Measurements from ENCODE around the gene FBXO31. TPM values are rescaled to one million over a fixed set of nuclear protein-coding genes. Genes with fewer than 3 reads are reported as not detected.

The FBXO31 gene
- total and polyA plus RNA-seq, 10 of the 15 experiments (the other 5 are each of a cell fraction or from before 2014, with no cell fraction given): 0.19 to 33.1 (median 10.3) TPM

DNA sequence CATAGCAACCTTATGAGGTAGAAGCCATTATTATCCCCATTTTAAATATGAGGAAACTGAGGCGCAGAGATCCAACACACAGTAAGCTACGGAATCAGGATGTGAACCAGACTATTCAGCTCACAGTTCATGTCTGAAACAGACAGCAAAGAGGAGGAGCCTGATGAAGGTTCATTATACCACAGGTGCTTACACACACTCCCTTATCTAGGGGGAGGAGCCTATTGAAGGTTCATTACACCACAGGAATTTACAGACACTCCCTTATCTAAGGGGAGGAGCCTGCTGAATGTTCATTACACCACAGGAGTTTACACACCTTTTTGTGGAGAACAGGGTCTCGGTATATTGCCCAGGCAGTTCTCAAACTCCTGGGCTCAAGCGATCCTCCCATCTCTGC is 88.3 kb downstream of the FBXO31 start:
- Histone ChIP-seq H3K36me3 (ENCODE audit: control insufficient read depth in 2 of 2, insufficient read depth in 2 of 2, low read length in 1 of 2) (no peaks in the 10 kb centered on the region), H3K4me1 (ENCODE audit: control insufficient read depth, insufficient read depth, low read length) (no peaks in the 10 kb centered on the region), H3K9ac (ENCODE audit: control insufficient read depth, insufficient read depth, low read length) (no peak overlapping the region), H3K9me3 (replicated peaks; ENCODE audit: control insufficient read depth, insufficient read depth, low read length) (no peaks in the 10 kb centered on the region; the same call in 2 of the 3 replicates), H3K27ac (ENCODE audit: control insufficient read depth, insufficient read depth) (no peak overlapping the region), H3K27me3 (replicated peaks in 1 of 2; ENCODE audit: control insufficient read depth in 2 of 2, insufficient read depth in 2 of 2, low read length in 1 of 2) (no peaks in the 10 kb centered on the region), H2AFZ (ENCODE audit: control insufficient read depth, low read depth, low read length) (no peak overlapping the region), H3K79me2 (ENCODE audit: control insufficient read depth, insufficient read depth, low read length) (no peaks in the 10 kb centered on the region), H4K20me1 (ENCODE audit: control insufficient read depth, insufficient read depth) (no peaks in the 10 kb centered on the region), H3K4me2 (ENCODE audit: control insufficient read depth, insufficient read depth) (no peak overlapping the region), H3K4me3 (no peak overlapping the region)
- ChIA-PET SMC1A (ENCODE audit: uncharacterized antibody, unreplicated experiment) (no interaction called here), POLR2A (no interaction called here), CTCF (no interaction called here), RAD21 (ENCODE audit: unreplicated experiment) (no interaction called here)
- intact Hi-C loops (cut with micrococcal nuclease; ENCODE audit: unreplicated experiment) (loop anchor here (5.0 kb wide), 1 partner anchor 733 kb away; no protein-coding TSS in a partner anchor), in situ Hi-C loops (cut with MboI) (no loop called here)
- FAIRE-seq: no peak
- ATAC-seq: peak; percentile 63
- no TSS peak for BruUV-seq (replicated peaks)
- WGBS (ENCODE audit: insufficient coverage, insufficient replicate concordance, low lambda C conversion rate, missing lambda C conversion rate): 54% methylated on average over 4 of the region's 4 CpGs
- TF ChIP-seq JUNB (IDR thresholded peaks at IDR 0.05) (peak; percentile 98), RUNX3 (IDR thresholded peaks at IDR 0.05; ENCODE audit: low read length) (peak; percentile 59), BMI1 (IDR thresholded peaks at IDR 0.05; ENCODE audit: borderline replicate concordance) (no peak)
- no peak for DNase-seq (ENCODE audit: low read depth, low spot score)

DNA sequence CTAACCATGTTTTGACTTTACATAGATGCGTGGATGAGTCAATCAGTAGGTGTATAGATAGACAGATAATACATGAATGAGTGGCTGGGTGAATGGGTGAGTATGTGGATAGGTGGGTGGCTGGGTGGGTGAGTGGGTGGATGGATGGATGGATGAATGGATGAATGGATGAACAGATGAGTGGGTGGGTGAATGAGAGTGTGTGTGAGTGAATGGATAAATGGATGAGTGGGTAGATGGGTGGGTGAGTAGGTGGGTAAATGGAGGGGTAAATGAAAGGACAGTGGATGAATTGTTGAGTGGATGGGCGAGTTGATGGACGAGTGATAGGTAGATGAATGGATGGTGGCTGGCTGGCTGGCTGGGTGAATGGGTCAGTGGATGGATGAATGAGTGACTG is 89.6 kb downstream of the FBXO31 start:
- Histone ChIP-seq H3K9ac (ENCODE audit: control insufficient read depth, insufficient read depth, low read length) (no peak overlapping the region), H2AFZ (ENCODE audit: control insufficient read depth, low read depth, low read length) (no peak overlapping the region), H3K9me3 (replicated peaks; ENCODE audit: control insufficient read depth, insufficient read depth, low read length) (no peaks in the 10 kb centered on the region; the same call in 2 of the 3 replicates), H3K79me2 (ENCODE audit: control insufficient read depth, insufficient read depth, low read length) (no peaks in the 10 kb centered on the region), H3K4me3 (no peak overlapping the region), H3K27ac (ENCODE audit: control insufficient read depth, insufficient read depth) (no peak overlapping the region), H3K36me3 (ENCODE audit: control insufficient read depth in 2 of 2, insufficient read depth in 2 of 2, low read length in 1 of 2) (no peaks in the 10 kb centered on the region), H3K4me1 (ENCODE audit: control insufficient read depth, insufficient read depth, low read length) (no peaks in the 10 kb centered on the region), H4K20me1 (ENCODE audit: control insufficient read depth, insufficient read depth) (no peaks in the 10 kb centered on the region), H3K4me2 (ENCODE audit: control insufficient read depth, insufficient read depth) (no peak overlapping the region), H3K27me3 (replicated peaks in 1 of 2; ENCODE audit: control insufficient read depth in 2 of 2, insufficient read depth in 2 of 2, low read length in 1 of 2) (no peaks in the 10 kb centered on the region)
- in situ Hi-C loops (cut with MboI) (no loop called here), intact Hi-C loops (cut with micrococcal nuclease; ENCODE audit: unreplicated experiment) (no loop called here)
- DNase-seq (ENCODE audit: low read depth, low spot score) (no peak), FAIRE-seq (no peak), ATAC-seq (no peak)
- RAD21 ChIA-PET (ENCODE audit: unreplicated experiment): no interaction called here
- SMC1A ChIA-PET (ENCODE audit: uncharacterized antibody, unreplicated experiment): no interaction called here
- BruUV-seq (replicated peaks): no TSS peak
- POLR2A ChIA-PET: no interaction called here
- 11% methylated on average over 3 of the region's 3 CpGs for WGBS (ENCODE audit: insufficient coverage, insufficient replicate concordance, low lambda C conversion rate, missing lambda C conversion rate)
- CTCF ChIA-PET: no interaction called here
- TF ChIP-seq MYC (IDR thresholded peaks at IDR 0.05; ENCODE audit: insufficient read depth, insufficient read length, insufficient replicate concordance, low read length, severe bottlenecking) (no peak), TAF1 (IDR thresholded peaks at IDR 0.05; ENCODE audit: borderline replicate concordance, low read depth, low read length) (no peak), CHD2 (IDR thresholded peaks at IDR 0.05; ENCODE audit: borderline replicate concordance, low read depth, low read length) (no peak), MEF2B (IDR thresholded peaks at IDR 0.05; ENCODE audit: partially characterized antibody, poor library complexity, severe bottlenecking) (no peak), EP300 (IDR thresholded peaks at IDR 0.05; ENCODE audit: borderline replicate concordance in 1 of 2, control insufficient read depth in 1 of 2, low read depth in 2 of 2, low read length in 2 of 2) (no peak), KAT2A (conservative IDR thresholded peaks at IDR 0.05; ENCODE audit: control insufficient read depth, low read depth, low read length) (no peak), PRDM15 (CRISPR knock-in tag; IDR thresholded peaks at IDR 0.05) (no peak), RELB (IDR thresholded peaks at IDR 0.05; ENCODE audit: low read depth) (no peak), NR2C2 (IDR thresholded peaks at IDR 0.05; ENCODE audit: borderline replicate concordance, control insufficient read depth, insufficient read length, low read depth) (no peak)
